Measurements from ENCODE around the gene TSKS.

DNA sequence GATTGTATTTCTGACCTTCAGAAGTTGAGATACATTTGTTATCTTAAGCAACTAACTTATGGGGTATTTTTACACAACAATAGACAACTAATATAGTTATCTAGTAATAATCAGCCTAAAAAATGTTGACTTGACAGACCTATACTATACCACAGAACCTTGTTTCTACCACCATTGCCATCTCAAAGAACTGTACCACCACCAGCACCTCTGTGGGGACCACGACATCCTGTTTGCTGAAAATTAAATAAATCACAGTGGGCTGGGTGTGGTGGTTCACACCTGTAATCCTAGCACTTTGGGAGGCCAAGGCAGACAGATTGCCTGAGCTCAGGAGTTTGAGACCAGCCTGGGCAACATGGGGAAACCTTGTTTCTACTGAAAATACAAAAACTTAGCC, 24.0 kb downstream of the TSKS start:
- TF ChIP-seq CTCF (conservative IDR thresholded peaks at IDR 0.05 in 1 of 2, IDR thresholded peaks at IDR 0.05 in 1 of 2; ENCODE audit: low read depth in 1 of 2, low read length in 2 of 2) (no peak), EZH2 (IDR thresholded peaks at IDR 0.05; ENCODE audit: low read length, missing control alignments) (no peak)

Measured in fibroblast of lung (primary cell).